Measurements from ENCODE around the gene ATF5. TPM values are rescaled to one million over a fixed set of nuclear protein-coding genes. Genes with fewer than 3 reads are reported as not detected.

ATF5 gene
- total RNA-seq (10 to 100 TPM; 13.8 to 43.3 TPM), polyA plus RNA-seq (10 to 100 TPM; 11.6 to 24.0 TPM)
- long read RNA-seq, donor 1, partial matches to known transcripts = 5 of 9 reads
- long read RNA-seq, donor 1, other reads (novel, unspliced or antisense) = 0 of 9 reads
- long read RNA-seq, donor 2, partial matches to known transcripts = 2 of 4 reads
- long read RNA-seq, donor 2, other reads (novel, unspliced or antisense) = 0 of 4 reads

GRCh38 chr19:49929121-49929610 is at the start of gene ATF5, which contains the start of gene NUP62:
ATF5 (plus strand) TSS chr19:49929205; CDS start chr19:49930851, 1,646 bp downstream.
NUP62 (minus strand) TSS chr19:49929504; CDS start chr19:49909807, 19,697 bp downstream.
- no peaks in the 10 kb centered on the region for H3K4me1 ChIP-seq (ENCODE audit: control insufficient read depth in 1 of 2, insufficient read depth in 2 of 2, low read length in 2 of 2)
- ATAC-seq (ENCODE audit: low FRiP score) = peak; percentile 91
- WGBS, 2 donors = 0 to 1% methylated on average over 42 to 48 of the region's 48 CpGs
- intact Hi-C loops (cut with DNase I) = loop anchor here in 1 of 2 donors (5.0 kb wide), 1 partner anchor 47 kb away; no protein-coding TSS in a partner anchor
- peak; percentile 94 to 98 for DNase-seq
- peak within 1 kb of the TSS in 1 of 2 donors; percentile 88 for H3K27ac ChIP-seq (ENCODE audit: low read depth in 1 of 2, low read length in 2 of 2)
- no peaks in the 10 kb centered on the region for H3K36me3 ChIP-seq (ENCODE audit: control insufficient read depth in 1 of 2, insufficient read depth in 2 of 2, low read length in 1 of 2)
- H3K4me3 ChIP-seq (ENCODE audit: low read length in 2 of 2) = peak within 1 kb of the TSS; percentile 51 to 73
- no peaks in the 10 kb centered on the region for H3K27me3 ChIP-seq (ENCODE audit: control insufficient read depth in 1 of 2, insufficient read depth in 2 of 2, low read length in 1 of 2)
- H3K9me3 ChIP-seq (ENCODE audit: control insufficient read depth, low read length) = no peaks in the 10 kb centered on the region

GRCh38 chr19:49879243-49879963 is 49.6 kb upstream of the ATF5 start:
- H3K27ac ChIP-seq (ENCODE audit: low read depth in 1 of 2, low read length in 2 of 2) = no peak overlapping the region
- H3K4me3 ChIP-seq (ENCODE audit: low read length in 2 of 2) = no peak overlapping the region
- H3K27me3 ChIP-seq (ENCODE audit: control insufficient read depth in 1 of 2, insufficient read depth in 2 of 2, low read length in 1 of 2) = no peaks in the 10 kb centered on the region
- H3K4me1 ChIP-seq (ENCODE audit: control insufficient read depth in 1 of 2, insufficient read depth in 2 of 2, low read length in 2 of 2) = no peaks in the 10 kb centered on the region
- H3K9me3 ChIP-seq (ENCODE audit: control insufficient read depth, low read length) = no peaks in the 10 kb centered on the region
- 93 to 94% methylated on average over 12 of the region's 12 CpGs for WGBS, 2 donors
- DNase-seq (no peak), ATAC-seq (ENCODE audit: low FRiP score) (no peak)
- intact Hi-C loops (cut with DNase I) = no loop called here
- peaks cover 3 to 23% of the 10 kb centered on the region in 2 donors for H3K36me3 ChIP-seq (ENCODE audit: control insufficient read depth in 1 of 2, insufficient read depth in 2 of 2, low read length in 1 of 2)

- ATAC-seq (ENCODE audit: low FRiP score) (no peak), DNase-seq (no peak)
- Histone ChIP-seq H3K4me1 (ENCODE audit: control insufficient read depth in 1 of 2, insufficient read depth in 2 of 2, low read length in 2 of 2) (no peaks in the 10 kb centered on the region), H3K27ac (ENCODE audit: low read depth in 1 of 2, low read length in 2 of 2) (no peak overlapping the region), H3K36me3 (ENCODE audit: control insufficient read depth in 1 of 2, insufficient read depth in 2 of 2, low read length in 1 of 2) (peaks cover 5 to 25% of the 10 kb centered on the region in 2 donors), H3K4me3 (ENCODE audit: low read length in 2 of 2) (no peak overlapping the region), H3K9me3 (ENCODE audit: control insufficient read depth, low read length) (no peaks in the 10 kb centered on the region), H3K27me3 (ENCODE audit: control insufficient read depth in 1 of 2, insufficient read depth in 2 of 2, low read length in 1 of 2) (no peaks in the 10 kb centered on the region)
- 90 to 92% methylated on average over 10 of the region's 10 CpGs for whole genome bisulfite sequencing, 2 donors
- intact Hi-C loops (cut with DNase I) = loop anchor here in 1 of 2 donors (5.0 kb wide), 1 partner anchor 47 kb away; the partner anchor contains the start of genes ATF5 and NUP62
Observed at GRCh38 chr19:49880162-49880869, 48.7 kb upstream of the ATF5 start.

- DNase-seq = no peak
- H3K27ac ChIP-seq (ENCODE audit: low read depth in 1 of 2, low read length in 2 of 2) = no peak overlapping the region
- no peaks in the 10 kb centered on the region for H3K4me1 ChIP-seq (ENCODE audit: control insufficient read depth in 1 of 2, insufficient read depth in 2 of 2, low read length in 2 of 2)
- H3K9me3 ChIP-seq (ENCODE audit: control insufficient read depth, low read length) = no peaks in the 10 kb centered on the region
- no peaks in the 10 kb centered on the region for H3K27me3 ChIP-seq (ENCODE audit: control insufficient read depth in 1 of 2, insufficient read depth in 2 of 2, low read length in 1 of 2)
- H3K4me3 ChIP-seq (ENCODE audit: low read length in 2 of 2) = no peak overlapping the region
- peaks cover 5 to 25% of the 10 kb centered on the region in 2 donors for H3K36me3 ChIP-seq (ENCODE audit: control insufficient read depth in 1 of 2, insufficient read depth in 2 of 2, low read length in 1 of 2)
- intact Hi-C loops (cut with DNase I) = loop anchor here in 1 of 2 donors (5.0 kb wide), 1 partner anchor 46 kb away; the partner anchor contains the start of genes ATF5 and NUP62
- no peak for ATAC-seq (ENCODE audit: low FRiP score)
- WGBS, 2 donors = 96 to 98% methylated on average over 17 of the region's 17 CpGs
Observed at GRCh38 chr19:49881186-49881585, 47.8 kb upstream of the ATF5 start.

GRCh38 chr19:49881672-49882394 is 47.2 kb upstream of the ATF5 start:
- Histone ChIP-seq H3K27me3 (ENCODE audit: control insufficient read depth in 1 of 2, insufficient read depth in 2 of 2, low read length in 1 of 2) (no peaks in the 10 kb centered on the region), H3K4me1 (ENCODE audit: control insufficient read depth in 1 of 2, insufficient read depth in 2 of 2, low read length in 2 of 2) (no peaks in the 10 kb centered on the region), H3K27ac (ENCODE audit: low read depth in 1 of 2, low read length in 2 of 2) (no peak overlapping the region), H3K36me3 (ENCODE audit: control insufficient read depth in 1 of 2, insufficient read depth in 2 of 2, low read length in 1 of 2) (peaks cover 5 to 25% of the 10 kb centered on the region in 2 donors), H3K9me3 (ENCODE audit: control insufficient read depth, low read length) (no peaks in the 10 kb centered on the region), H3K4me3 (ENCODE audit: low read length in 2 of 2) (no peak overlapping the region)
- ATAC-seq (ENCODE audit: low FRiP score) = no peak
- WGBS, 2 donors = 89 to 91% methylated on average over 29 to 31 of the region's 31 CpGs
- intact Hi-C loops (cut with DNase I) = loop anchor here in 1 of 2 donors (5.0 kb wide), 1 partner anchor 45 kb away; the partner anchor contains the start of genes ATF5 and NUP62
- no peak for DNase-seq

DNA sequence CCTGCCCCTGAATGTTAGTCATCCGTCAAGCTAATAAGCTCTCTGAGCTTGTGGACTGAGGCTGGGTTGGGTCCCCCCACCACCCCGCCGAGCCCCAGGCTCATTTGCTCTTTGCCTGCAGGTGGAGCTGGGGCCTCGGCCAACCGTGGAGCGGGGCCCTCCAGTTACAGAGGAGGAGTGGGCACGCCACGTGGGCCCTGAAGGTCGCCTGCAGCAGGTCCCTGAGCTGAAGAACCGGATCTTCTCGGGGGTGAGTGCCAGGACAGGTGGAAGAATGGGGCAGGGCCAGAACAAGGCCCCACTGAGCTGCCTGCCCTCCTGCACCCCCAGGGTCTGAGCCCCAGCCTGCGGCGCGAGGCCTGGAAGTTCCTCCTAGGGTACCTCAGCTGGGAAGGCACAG is 46.4 kb upstream of the ATF5 start:
- intact Hi-C loops (cut with DNase I) = loop anchor here in 1 of 2 donors (5.0 kb wide), 1 partner anchor 45 kb away; the partner anchor contains the start of genes ATF5 and NUP62
- Histone ChIP-seq H3K4me3 (ENCODE audit: low read length in 2 of 2) (no peak overlapping the region), H3K27ac (ENCODE audit: low read depth in 1 of 2, low read length in 2 of 2) (no peak overlapping the region), H3K36me3 (ENCODE audit: control insufficient read depth in 1 of 2, insufficient read depth in 2 of 2, low read length in 1 of 2) (peaks cover 5 to 25% of the 10 kb centered on the region in 2 donors), H3K27me3 (ENCODE audit: control insufficient read depth in 1 of 2, insufficient read depth in 2 of 2, low read length in 1 of 2) (no peaks in the 10 kb centered on the region), H3K4me1 (ENCODE audit: control insufficient read depth in 1 of 2, insufficient read depth in 2 of 2, low read length in 2 of 2) (no peaks in the 10 kb centered on the region), H3K9me3 (ENCODE audit: control insufficient read depth, low read length) (no peaks in the 10 kb centered on the region)
- ATAC-seq (ENCODE audit: low FRiP score) (no peak), DNase-seq (no peak)
- 97 to 98% methylated on average over 14 of the region's 14 CpGs for WGBS, 2 donors

- Histone ChIP-seq H3K4me3 (ENCODE audit: low read length in 2 of 2) (no peak overlapping the region), H3K4me1 (ENCODE audit: control insufficient read depth in 1 of 2, insufficient read depth in 2 of 2, low read length in 2 of 2) (no peaks in the 10 kb centered on the region), H3K9me3 (ENCODE audit: control insufficient read depth, low read length) (no peaks in the 10 kb centered on the region), H3K36me3 (ENCODE audit: control insufficient read depth in 1 of 2, insufficient read depth in 2 of 2, low read length in 1 of 2) (peaks cover 5 to 25% of the 10 kb centered on the region in 2 donors), H3K27ac (ENCODE audit: low read depth in 1 of 2, low read length in 2 of 2) (no peak overlapping the region), H3K27me3 (ENCODE audit: control insufficient read depth in 1 of 2, insufficient read depth in 2 of 2, low read length in 1 of 2) (no peaks in the 10 kb centered on the region)
- intact Hi-C loops (cut with DNase I) = loop anchor here in 1 of 2 donors (5.0 kb wide), 1 partner anchor 44 kb away; the partner anchor contains the start of genes ATF5 and NUP62
- WGBS, 2 donors = 97 to 98% methylated on average over 5 of the region's 5 CpGs
- DNase-seq (no peak), ATAC-seq (ENCODE audit: low FRiP score) (no peak)
Observed at GRCh38 chr19:49883094-49883493, 45.9 kb upstream of the ATF5 start.

DNA sequence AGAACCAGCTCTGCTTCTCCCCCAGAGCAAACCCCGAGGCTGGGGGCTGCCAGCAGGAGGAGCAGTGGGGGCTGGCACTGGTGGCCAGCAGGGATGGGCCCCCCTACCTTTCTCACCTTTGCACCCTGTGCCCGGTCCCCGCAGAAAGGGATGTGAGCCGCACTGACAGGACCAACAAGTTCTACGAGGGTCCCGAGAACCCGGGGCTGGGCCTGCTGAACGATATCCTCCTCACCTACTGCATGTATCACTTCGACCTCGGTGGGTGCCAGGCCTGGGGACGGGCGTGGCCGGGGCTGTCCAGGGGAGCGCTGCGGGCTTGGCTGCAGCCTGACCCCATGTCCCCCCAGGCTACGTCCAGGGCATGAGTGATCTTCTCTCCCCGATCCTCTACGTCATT is 44.9 kb upstream of the ATF5 start:
- Histone ChIP-seq H3K4me3 (ENCODE audit: low read length in 2 of 2) (no peak overlapping the region), H3K36me3 (ENCODE audit: control insufficient read depth in 1 of 2, insufficient read depth in 2 of 2, low read length in 1 of 2) (peaks cover 5 to 25% of the 10 kb centered on the region in 2 donors), H3K4me1 (ENCODE audit: control insufficient read depth in 1 of 2, insufficient read depth in 2 of 2, low read length in 2 of 2) (no peaks in the 10 kb centered on the region), H3K9me3 (ENCODE audit: control insufficient read depth, low read length) (no peaks in the 10 kb centered on the region), H3K27ac (ENCODE audit: low read depth in 1 of 2, low read length in 2 of 2) (no peak overlapping the region), H3K27me3 (ENCODE audit: control insufficient read depth in 1 of 2, insufficient read depth in 2 of 2, low read length in 1 of 2) (no peaks in the 10 kb centered on the region)
- 95 to 96% methylated on average over 18 of the region's 18 CpGs for WGBS, 2 donors
- intact Hi-C loops (cut with DNase I) = loop anchor here in 1 of 2 donors (5.0 kb wide), 1 partner anchor 43 kb away; the partner anchor contains the start of genes ATF5 and NUP62
- DNase-seq = no peak
- no peak for ATAC-seq (ENCODE audit: low FRiP score)

Measured in aorta (tissue), 5 donors.